A673 (cell line): ENCODE results near the gene CNIH4.

Experiments
- EZH2 ChIP-seq: fragments of 200-600 bp; sonication (generic); IDR thresholded peaks from 2 replicates; pipeline ENCODE4 v1.6.1; 2017; ENCODE audit warnings: borderline replicate concordance, low read depth, mild to moderate bottlenecking, mixed read lengths, antibody characterized with exemption, low read length; ENCODE audit not compliant: poor library complexity, severe bottlenecking
- TF ChIP-seq, protein P1 (sequence below): fragments of 300-800, 200-600 bp; sonication (generic); conservative IDR thresholded peaks from 2 replicates; pipeline ENCODE4 v1.5.1; 2017; ENCODE audit warnings: low read depth, mild to moderate bottlenecking, antibody characterized with exemption, low read length, moderate library complexity, mixed read lengths

DNA sequence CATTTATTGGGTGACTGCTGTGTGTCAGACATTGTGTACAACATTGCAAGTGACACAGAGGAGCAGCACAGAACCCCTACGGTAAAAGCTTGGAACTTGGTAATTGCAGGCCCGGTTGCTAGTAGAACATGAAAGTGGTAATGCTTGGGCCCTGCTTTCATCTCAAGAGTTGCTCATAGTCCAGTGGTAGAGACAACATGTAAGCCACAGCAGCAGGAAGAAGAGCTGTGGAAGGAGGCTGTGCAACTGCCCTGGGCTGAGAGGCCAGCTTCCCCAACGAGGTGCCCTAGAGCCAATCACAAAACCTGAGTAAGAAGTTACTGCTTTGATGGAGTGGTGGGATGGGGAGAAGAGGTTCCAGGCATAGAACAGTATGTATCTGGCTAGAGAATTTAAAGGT lies 18.4 kb downstream of the CNIH4 start:
- TF ChIP-seq, protein P1, sequence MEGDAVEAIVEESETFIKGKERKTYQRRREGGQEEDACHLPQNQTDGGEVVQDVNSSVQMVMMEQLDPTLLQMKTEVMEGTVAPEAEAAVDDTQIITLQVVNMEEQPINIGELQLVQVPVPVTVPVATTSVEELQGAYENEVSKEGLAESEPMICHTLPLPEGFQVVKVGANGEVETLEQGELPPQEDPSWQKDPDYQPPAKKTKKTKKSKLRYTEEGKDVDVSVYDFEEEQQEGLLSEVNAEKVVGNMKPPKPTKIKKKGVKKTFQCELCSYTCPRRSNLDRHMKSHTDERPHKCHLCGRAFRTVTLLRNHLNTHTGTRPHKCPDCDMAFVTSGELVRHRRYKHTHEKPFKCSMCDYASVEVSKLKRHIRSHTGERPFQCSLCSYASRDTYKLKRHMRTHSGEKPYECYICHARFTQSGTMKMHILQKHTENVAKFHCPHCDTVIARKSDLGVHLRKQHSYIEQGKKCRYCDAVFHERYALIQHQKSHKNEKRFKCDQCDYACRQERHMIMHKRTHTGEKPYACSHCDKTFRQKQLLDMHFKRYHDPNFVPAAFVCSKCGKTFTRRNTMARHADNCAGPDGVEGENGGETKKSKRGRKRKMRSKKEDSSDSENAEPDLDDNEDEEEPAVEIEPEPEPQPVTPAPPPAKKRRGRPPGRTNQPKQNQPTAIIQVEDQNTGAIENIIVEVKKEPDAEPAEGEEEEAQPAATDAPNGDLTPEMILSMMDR, result no peak
- TF ChIP-seq EZH2, result no peak
